ENCODE measurements around the gene THSD4. TPM values are rescaled to one million over a fixed set of nuclear protein-coding genes. Genes with fewer than 3 reads are reported as not detected.

Gene THSD4
- total and polyA plus RNA-seq, 2 of the 8 experiments (the other 6 are each of a cell fraction or from before 2014, with no cell fraction given) = 2.5 to 6.2 TPM

DNA sequence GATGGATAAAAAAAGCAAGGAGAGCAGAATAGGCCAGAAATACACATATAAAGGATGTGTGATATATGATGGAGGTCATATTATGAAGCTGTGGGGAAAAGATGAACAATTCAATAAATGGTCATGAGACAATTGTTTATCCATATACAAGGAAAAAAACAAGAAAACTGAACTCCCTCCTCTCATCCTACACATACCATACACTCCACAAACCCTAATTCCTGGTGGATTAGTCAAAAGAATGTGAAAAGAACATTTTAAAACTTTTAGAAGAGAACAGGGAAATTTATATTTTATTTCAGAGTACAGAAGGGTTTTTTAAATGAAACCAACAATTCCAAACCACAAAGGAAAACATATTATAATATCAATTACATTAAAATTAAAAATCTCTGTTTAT, 660.6 kb downstream of the THSD4 start (continued):
- no peak for TF ChIP-seq RNF2 (IDR thresholded peaks at IDR 0.05; ENCODE audit: borderline replicate concordance, low read depth, low read length, missing control alignments, poor library complexity, severe bottlenecking)

All from H1 (cell line).